Epithelial cell of esophagus (primary cell): Measurements from ENCODE around the gene ZNF277.

Source experiments
- DNase-seq: peaks from one replicate; pipeline ENCODE4 v3.0.0; 2010; ENCODE audit warnings: low read depth
- H3K4me3 ChIP-seq: 2 replicates; pipeline ENCODE4 v1.5.1; 2011; ENCODE audit warnings: mild to moderate bottlenecking, low read length, control low read depth
- CTCF ChIP-seq: IDR thresholded peaks from 2 replicates; pipeline ENCODE4 v1.5.1; 2011; ENCODE audit warnings: low read depth, mild to moderate bottlenecking, low read length, control low read depth, inconsistent platforms; ENCODE audit not compliant: insufficient read depth; ENCODE audit errors: missing control alignments

The ZNF277 gene

GRCh38 chr7:112206238-112206990, at the start of gene ZNF277, which contains the start of gene DOCK4:
ZNF277 (plus strand) TSS chr7:112206695; CDS start chr7:112206717, 22 bp downstream.
DOCK4 (minus strand) TSS chr7:112206399; CDS start chr7:112206138, 261 bp downstream.
- peak; percentile 100 for DNase-seq
- peak within 1 kb of the TSS; percentile 90 for H3K4me3 ChIP-seq
- no peak for TF ChIP-seq CTCF

GRCh38 chr7:112157072-112157471, 49.4 kb upstream of the ZNF277 start:
- no peak overlapping the region for H3K4me3 ChIP-seq
- no peak for TF ChIP-seq CTCF
- peak; percentile 71 for DNase-seq

GRCh38 chr7:112159351-112159750, 47.1 kb upstream of the ZNF277 start:
- DNase-seq = no peak
- H3K4me3 ChIP-seq = no peak overlapping the region
- TF ChIP-seq CTCF = no peak

- TF ChIP-seq CTCF = no peak
- peak; percentile 61 for DNase-seq
- H3K4me3 ChIP-seq = no peak overlapping the region
These were observed 46.2 kb upstream of the ZNF277 start for GRCh38 chr7:112160130-112160770.

GRCh38 chr7:112160771-112161150, 45.7 kb upstream of the ZNF277 start:
- no peak overlapping the region for H3K4me3 ChIP-seq
- no peak for TF ChIP-seq CTCF
- DNase-seq = no peak

- no peak for TF ChIP-seq CTCF
- no peak for DNase-seq
- H3K4me3 ChIP-seq = no peak overlapping the region
These were observed 45.0 kb upstream of the ZNF277 start for GRCh38 chr7:112161253-112162141.
